ENCODE results near the gene SH2B3.

- no peak for TF ChIP-seq POLR2A (IDR thresholded peaks at IDR 0.05)
- TF ChIP-seq CTCF (IDR thresholded peaks at IDR 0.05) = no peak
These were observed 38.0 kb upstream of the SH2B3 start for GRCh38 chr12:111367661-111368221.

Data from thyroid gland (tissue), 4 donors.